GM23338 (cell line): ENCODE results near the gene LYSET. TPM values are rescaled to one million over a fixed set of nuclear protein-coding genes. Genes with fewer than 3 reads are reported as not detected.

Experiments
- ATAC-seq: fragments of 200-7000 bp; cut with Tn5 transposase; 3 replicates; pipeline ENCODE4 v1.9.1; 2020
- DNase-seq: peaks from one replicate; pipeline ENCODE4 v3.0.0-alpha.2; 2015; ENCODE audit warnings: low spot score
- H2AFZ ChIP-seq: fragments of 200-600 bp; sonication (generic); 2 replicates; pipeline ENCODE4 v1.8.0; 2016; ENCODE audit warnings: antibody characterized with exemption, mild to moderate bottlenecking, moderate library complexity
- H3F3A ChIP-seq: fragments of 200-600 bp; sonication (generic); replicated peaks from 2 replicates; pipeline ENCODE4 v1.8.0; 2017; ENCODE audit warnings: antibody characterized with exemption, mixed run types, low read depth
- H3K27ac ChIP-seq: fragments of 200-600 bp; sonication (generic); 2 replicates; pipeline ENCODE4 v1.6.1; 2016; ENCODE audit warnings: low read depth
- H3K27me3 ChIP-seq: fragments of 200-600 bp; sonication (generic); 2 replicates; pipeline ENCODE4 v1.8.0; 2016; ENCODE audit warnings: mild to moderate bottlenecking, mixed run types, moderate library complexity; ENCODE audit not compliant: insufficient read depth
- H3K36me3 ChIP-seq: fragments of 200-600 bp; sonication (generic); 2 replicates; pipeline ENCODE4 v1.8.0; 2016; ENCODE audit warnings: mild to moderate bottlenecking; ENCODE audit not compliant: insufficient read depth
- H3K4me1 ChIP-seq: fragments of 200-600 bp; sonication (generic); 2 replicates; pipeline ENCODE4 v1.8.0; 2016; ENCODE audit warnings: mild to moderate bottlenecking, moderate library complexity; ENCODE audit not compliant: insufficient read depth
- H3K4me2 ChIP-seq: fragments of 200-600 bp; sonication (generic); 2 replicates; pipeline ENCODE4 v1.7.1; 2017; ENCODE audit warnings: mixed run types
- H3K4me3 ChIP-seq: fragments of 200-600 bp; sonication (generic); 2 replicates; pipeline ENCODE4 v1.6.1; 2016; ENCODE audit warnings: mixed run types
- H3K79me2 ChIP-seq: fragments of 200-600 bp; sonication (generic); replicated peaks from 2 replicates; pipeline ENCODE4 v1.8.0; 2017; ENCODE audit warnings: mild to moderate bottlenecking; ENCODE audit not compliant: insufficient read depth
- H3K9me2 ChIP-seq: fragments of 200-600 bp; sonication (generic); 2 replicates; pipeline ENCODE4 v1.8.0; 2017; ENCODE audit not compliant: insufficient read depth
- H4K20me1 ChIP-seq: fragments of 200-600 bp; sonication (generic); replicated peaks from 2 replicates; pipeline ENCODE4 v1.8.0; 2017; ENCODE audit warnings: mild to moderate bottlenecking; ENCODE audit not compliant: insufficient read depth
- H3K27ac Mint-ChIP-seq: 2 replicates; pipeline ENCODE4 v1.8.0; 2020; ENCODE audit warnings: inconsistent platforms, mild to moderate bottlenecking, moderate library complexity, mixed read lengths
- H3K27me3 Mint-ChIP-seq: 3 replicates; pipeline ENCODE4 v1.8.0; 2022; ENCODE audit warnings: low read depth, mild to moderate bottlenecking, moderate library complexity, mixed read lengths, inconsistent platforms; ENCODE audit not compliant: insufficient read depth, poor library complexity
- H3K36me3 Mint-ChIP-seq: 3 replicates; pipeline ENCODE4 v1.8.0; 2021; ENCODE audit warnings: low read depth, mild to moderate bottlenecking, inconsistent platforms, moderate library complexity, mixed read lengths
- H3K4me1 Mint-ChIP-seq: 3 replicates; pipeline ENCODE4 v1.8.0; 2020; ENCODE audit warnings: mild to moderate bottlenecking, inconsistent platforms, mixed read lengths
- H3K4me3 Mint-ChIP-seq: 3 replicates; pipeline ENCODE4 v1.8.0; 2021; ENCODE audit warnings: moderate library complexity, mild to moderate bottlenecking, inconsistent platforms, mixed read lengths
- H3K9me3 Mint-ChIP-seq: 3 replicates; pipeline ENCODE4 v1.8.0; 2020; ENCODE audit warnings: moderate library complexity, mild to moderate bottlenecking, inconsistent platforms, mixed read lengths
- CREB1 ChIP-seq: fragments of 250-450 bp; sonication (Bioruptor Pico); IDR thresholded peaks from 2 replicates; pipeline ENCODE4 v1.5.0; 2020; ENCODE audit warnings: low read depth, mild to moderate bottlenecking, moderate library complexity
- CTCF ChIP-seq, 2 experiments: fragments of 200-600 bp in 1 of 2; sonication (generic) in 1 of 2; conservative IDR thresholded peaks; 2 replicates each; pipeline versions ENCODE4 v1.5.1 to v1.6.1; 2016 to 2017; ENCODE audit warnings: antibody characterized with exemption in 2 of 2, low read depth in 2 of 2, mild to moderate bottlenecking in 2 of 2, moderate library complexity in 1 of 2
- ETS1 ChIP-seq: IDR thresholded peaks from 2 replicates; pipeline ENCODE4 v1.6.1; 2016; ENCODE audit warnings: antibody characterized with exemption
- EZH2 ChIP-seq: fragments of 200-600 bp; sonication (generic); IDR thresholded peaks from one replicate; pipeline ENCODE4 v1.8.0; 2017; ENCODE audit warnings: antibody characterized with exemption, mild to moderate bottlenecking, low read depth; ENCODE audit not compliant: unreplicated experiment
- EZH2phosphoT487 ChIP-seq: fragments of 200-600 bp; sonication (generic); IDR thresholded peaks from one replicate; pipeline ENCODE4 v1.8.1; 2018; ENCODE audit warnings: antibody characterized with exemption; ENCODE audit not compliant: unreplicated experiment
- JUNB ChIP-seq: IDR thresholded peaks from one replicate; pipeline ENCODE4 v1.6.1; 2016; ENCODE audit warnings: antibody characterized with exemption; ENCODE audit not compliant: unreplicated experiment
- NANOG ChIP-seq: IDR thresholded peaks from 2 replicates; pipeline ENCODE4 v1.6.1; 2016; ENCODE audit warnings: antibody characterized with exemption, borderline replicate concordance
- POLR2AphosphoS5 ChIP-seq: IDR thresholded peaks from 2 replicates; pipeline ENCODE4 v1.6.1; 2016; ENCODE audit warnings: antibody characterized with exemption, low read depth
- REST ChIP-seq: IDR thresholded peaks from one replicate; pipeline ENCODE4 v1.6.1; 2018; ENCODE audit warnings: antibody characterized with exemption; ENCODE audit not compliant: unreplicated experiment
- STAT1 ChIP-seq: IDR thresholded peaks from one replicate; pipeline ENCODE4 v1.6.1; 2016; ENCODE audit warnings: antibody characterized with exemption; ENCODE audit not compliant: unreplicated experiment
- ZNF114 ChIP-seq: fragments of 250-450 bp; sonication (Bioruptor Pico); IDR thresholded peaks from 2 replicates; pipeline ENCODE4 v1.5.0; 2020; ENCODE audit warnings: mild to moderate bottlenecking, moderate library complexity
- ZNF331 ChIP-seq: fragments of 250-450 bp; sonication (Bioruptor Pico); IDR thresholded peaks from 2 replicates; pipeline ENCODE4 v1.5.0; 2020; ENCODE audit warnings: low read depth, mild to moderate bottlenecking, moderate library complexity
- ZNF462 ChIP-seq: fragments of 250-450 bp; sonication (Bioruptor Pico); IDR thresholded peaks from 2 replicates; pipeline ENCODE4 v1.5.0; 2020; ENCODE audit warnings: mild to moderate bottlenecking, moderate library complexity
- polyA plus RNA-seq: library from polyadenylated mRNA; unstranded; fragments of >200 nt; fragmentation: Nextera tagmentation; extraction: Ambion mirVana; gene quantifications from 2 replicates; pipeline ENCODE4 v1.2.1, GENCODE V29; 2016
- total RNA-seq: library from RNA; depleted of rRNA; stranded (reverse); fragments of >200 nt; shearing (Covaris generic); gene quantifications from 2 replicates; pipeline ENCODE4 v1.2.3, GENCODE V29; 2014

Gene LYSET
- total and polyA plus RNA-seq, 2 experiments from 2014 or later: 14.2 to 34.0 TPM

GRCh38 chr14:93171376-93171775 is 13.7 kb upstream of the LYSET start:
- Histone ChIP-seq H3K4me1 (no peaks in the 10 kb centered on the region), H3F3A (no peaks in the 10 kb centered on the region), H3K9me2 (no peaks in the 10 kb centered on the region), H2AFZ (no peak overlapping the region), H4K20me1 (no peaks in the 10 kb centered on the region), H3K4me2 (no peak overlapping the region), H3K4me3 (no peak overlapping the region), H3K36me3 (no peaks in the 10 kb centered on the region), H3K27me3 (no peaks in the 10 kb centered on the region), H3K79me2 (no peaks in the 10 kb centered on the region), H3K27ac (no peak overlapping the region)
- DNase-seq (no peak), ATAC-seq (no peak)
- TF ChIP-seq STAT1 (no peak), ZNF331 (no peak), REST (no peak), JUNB (no peak), ZNF462 (CRISPR knock-in tag) (no peak), POLR2AphosphoS5 (no peak), NANOG (no peak), EZH2phosphoT487 (no peak), CTCF (conservative IDR thresholded peaks at IDR 0.05; ENCODE audit: low read depth in 2 of 2) (no peak), ZNF114 (CRISPR knock-in tag) (no peak), EZH2 (no peak), CREB1 (no peak), ETS1 (no peak)
- no peak overlapping the region for H3K4me3 Mint-ChIP-seq
- peaks cover 3% of the 10 kb centered on the region for H3K27me3 Mint-ChIP-seq
- H3K27ac Mint-ChIP-seq: no peak overlapping the region
- H3K9me3 Mint-ChIP-seq: peaks cover 4% of the 10 kb centered on the region; the same call in 1 of the 3 replicates
- H3K4me1 Mint-ChIP-seq: no peaks in the 10 kb centered on the region
- no peaks in the 10 kb centered on the region for H3K36me3 Mint-ChIP-seq
